Right renal pelvis (tissue), 4 donors: ENCODE results near the gene BAHD1. TPM values are rescaled to one million over a fixed set of nuclear protein-coding genes. Genes with fewer than 3 reads are reported as not detected.
"Not testable (repeated sequence)": the region's sequence is repeated elsewhere in the genome, so short reads cannot be mapped to it uniquely, and the experiment has no call there.

Experiments used
- DNase-seq, 4 donors: peaks; one replicate each; pipeline ENCODE4 v3.0.0-alpha.2; 2013; ENCODE audit warnings: low read depth in 4 of 4, low spot score in 3 of 4, missing footprints in 1 of 4
- polyA plus RNA-seq, 4 donors: library from polyadenylated mRNA; unstranded; fragments of 120-200 nt; gene quantifications; one replicate each; pipeline ENCODE4 v1.2.1, GENCODE V29; 2013; ENCODE audit not compliant: insufficient read length in 4 of 4

The BAHD1 gene
- polyA plus RNA-seq, 4 donors, result 20.2 to 27.4 (median 21.7) TPM

- DNase-seq, result no peak
Observed at GRCh38 chr15:40443255-40443654, 2.5 kb downstream of the BAHD1 start.

- no peak for DNase-seq
Observed at GRCh38 chr15:40443846-40444245, 3.1 kb downstream of the BAHD1 start.

- no peak for DNase-seq
Observed at GRCh38 chr15:40444736-40445135, 4.0 kb downstream of the BAHD1 start.

GRCh38 chr15:40445421-40445922, 4.7 kb downstream of the BAHD1 start:
- no peak for DNase-seq

- DNase-seq, result no peak
Observed at GRCh38 chr15:40446144-40446543, 5.4 kb downstream of the BAHD1 start.

- DNase-seq, result no peak
Observed at GRCh38 chr15:40448354-40448753, 7.6 kb downstream of the BAHD1 start.

GRCh38 chr15:40449275-40449674, 8.5 kb downstream of the BAHD1 start:
- DNase-seq, result no peak

GRCh38 chr15:40450047-40450446, 9.3 kb downstream of the BAHD1 start:
- no peak for DNase-seq

- DNase-seq, result no peak
Observed at GRCh38 chr15:40451527-40452158, 10.9 kb downstream of the BAHD1 start.

GRCh38 chr15:40452296-40453090, 11.7 kb downstream of the BAHD1 start:
- no peak for DNase-seq

- DNase-seq, result not testable (repeated sequence)
Observed at GRCh38 chr15:40453941-40454340, 13.2 kb downstream of the BAHD1 start.

- DNase-seq, result no peak
Observed at GRCh38 chr15:40454904-40455391, 14.2 kb downstream of the BAHD1 start.

- no peak for DNase-seq
Observed at GRCh38 chr15:40456299-40456712, 15.6 kb downstream of the BAHD1 start.

- DNase-seq, result no peak
Observed at GRCh38 chr15:40456738-40457137, 16.0 kb downstream of the BAHD1 start.

GRCh38 chr15:40458495-40459371, 18.0 kb downstream of the BAHD1 start:
- no peak for DNase-seq

GRCh38 chr15:40459391-40460015, 18.8 kb downstream of the BAHD1 start:
- DNase-seq, result no peak

- DNase-seq, result no peak
Observed at GRCh38 chr15:40460404-40460803, 19.7 kb downstream of the BAHD1 start.

- no peak for DNase-seq
Observed at GRCh38 chr15:40461958-40462357, 21.2 kb downstream of the BAHD1 start.

- no peak for DNase-seq
Observed at GRCh38 chr15:40463279-40463678, 22.5 kb downstream of the BAHD1 start.

- DNase-seq, result no peak
Observed at GRCh38 chr15:40463886-40464545, 23.3 kb downstream of the BAHD1 start.
